Measurements from ENCODE around the gene EXOSC2. TPM values are rescaled to one million over a fixed set of nuclear protein-coding genes. Genes with fewer than 3 reads are reported as not detected.

The EXOSC2 gene
- total RNA-seq, 2 donors from 2014 or later: 47.8 to 74.0 TPM

DNA sequence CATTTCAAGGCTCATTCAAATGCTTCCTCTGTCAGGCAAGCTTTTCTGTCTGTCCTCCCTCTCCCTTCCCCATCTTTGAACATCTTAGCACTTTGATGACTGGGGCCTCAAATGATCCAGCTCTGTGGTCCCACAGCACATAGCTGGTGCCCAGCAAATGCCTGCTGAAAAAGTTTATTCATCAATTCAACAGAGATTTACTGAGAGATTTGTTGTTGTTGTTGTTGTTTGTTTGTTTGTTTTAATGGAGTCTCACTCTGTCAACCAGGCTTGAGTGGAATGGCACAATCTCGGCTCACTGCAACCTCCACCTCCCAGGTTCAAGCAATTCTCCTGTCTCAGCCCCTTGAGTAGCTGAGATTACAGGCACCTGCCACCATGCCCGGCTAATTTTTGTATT is 6.0 kb upstream of the EXOSC2 start:
- H3K4me3 ChIP-seq (ENCODE audit: low read length): no peak overlapping the region
- no peak overlapping the region for H3K27ac ChIP-seq (ENCODE audit: low read depth, low read length)
- WGBS, 2 experiments (ENCODE audit: insufficient coverage in 1 of 2, insufficient read length in 1 of 2): 100% methylated on average over 2 of the region's 2 CpGs; no CpG with 5 or more reads in 1 of the 2 experiments
- H3K9me3 Mint-ChIP-seq: peaks cover 8% of the 10 kb centered on the region
- no peaks in the 10 kb centered on the region for H3K27me3 ChIP-seq (ENCODE audit: control insufficient read depth, insufficient read depth, low read length, poor library complexity, severe bottlenecking)
- no peaks in the 10 kb centered on the region for H3K36me3 ChIP-seq (ENCODE audit: control insufficient read depth, insufficient read depth, low read length)
- H3K4me1 ChIP-seq (ENCODE audit: control insufficient read depth, insufficient read depth, low read length): no peaks in the 10 kb centered on the region
- TF ChIP-seq, protein P1, sequence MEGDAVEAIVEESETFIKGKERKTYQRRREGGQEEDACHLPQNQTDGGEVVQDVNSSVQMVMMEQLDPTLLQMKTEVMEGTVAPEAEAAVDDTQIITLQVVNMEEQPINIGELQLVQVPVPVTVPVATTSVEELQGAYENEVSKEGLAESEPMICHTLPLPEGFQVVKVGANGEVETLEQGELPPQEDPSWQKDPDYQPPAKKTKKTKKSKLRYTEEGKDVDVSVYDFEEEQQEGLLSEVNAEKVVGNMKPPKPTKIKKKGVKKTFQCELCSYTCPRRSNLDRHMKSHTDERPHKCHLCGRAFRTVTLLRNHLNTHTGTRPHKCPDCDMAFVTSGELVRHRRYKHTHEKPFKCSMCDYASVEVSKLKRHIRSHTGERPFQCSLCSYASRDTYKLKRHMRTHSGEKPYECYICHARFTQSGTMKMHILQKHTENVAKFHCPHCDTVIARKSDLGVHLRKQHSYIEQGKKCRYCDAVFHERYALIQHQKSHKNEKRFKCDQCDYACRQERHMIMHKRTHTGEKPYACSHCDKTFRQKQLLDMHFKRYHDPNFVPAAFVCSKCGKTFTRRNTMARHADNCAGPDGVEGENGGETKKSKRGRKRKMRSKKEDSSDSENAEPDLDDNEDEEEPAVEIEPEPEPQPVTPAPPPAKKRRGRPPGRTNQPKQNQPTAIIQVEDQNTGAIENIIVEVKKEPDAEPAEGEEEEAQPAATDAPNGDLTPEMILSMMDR (conservative IDR thresholded peaks at IDR 0.05): no peak
- no peak for DNase-seq
- H3K4me1 Mint-ChIP-seq: peaks cover 9% of the 10 kb centered on the region
- peaks cover 9% of the 10 kb centered on the region for H3K9me3 ChIP-seq (ENCODE audit: control insufficient read depth, low read length)
- no peak overlapping the region for H3K27ac Mint-ChIP-seq
- no peaks in the 10 kb centered on the region for H3K36me3 Mint-ChIP-seq (ENCODE audit: low read depth)
- no peak overlapping the region for H3K4me3 Mint-ChIP-seq
- peaks cover 12% of the 10 kb centered on the region for H3K27me3 Mint-ChIP-seq (ENCODE audit: insufficient read depth)
- no peak overlapping the region for H3K9ac ChIP-seq (ENCODE audit: extremely low read depth, low read length, poor library complexity, severe bottlenecking)

DNA sequence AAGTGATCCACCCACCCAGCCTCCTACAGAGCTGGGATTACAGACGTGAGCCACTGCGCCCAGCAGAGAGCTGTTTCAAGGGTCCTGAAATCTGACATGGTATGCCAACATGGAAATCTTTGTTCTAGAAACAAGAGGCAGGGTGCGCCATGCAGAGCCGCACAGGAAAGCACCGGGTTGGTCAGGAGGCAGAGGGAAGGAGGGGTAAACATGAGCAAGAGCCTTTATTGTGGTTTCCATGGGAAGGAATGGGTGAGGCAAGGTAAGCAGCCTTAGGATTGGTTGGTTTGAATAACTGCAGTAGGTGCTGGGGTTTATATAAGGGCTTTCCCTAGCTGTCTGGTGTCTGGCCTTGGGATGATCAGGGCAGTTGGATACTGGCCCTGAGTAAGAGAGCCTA is 5.5 kb upstream of the EXOSC2 start:
- Histone ChIP-seq H3K9ac (ENCODE audit: extremely low read depth, low read length, poor library complexity, severe bottlenecking) (no peak overlapping the region), H3K27ac (ENCODE audit: low read depth, low read length) (no peak overlapping the region), H3K4me1 (ENCODE audit: control insufficient read depth, insufficient read depth, low read length) (no peaks in the 10 kb centered on the region), H3K4me3 (ENCODE audit: low read length) (no peak overlapping the region), H3K27me3 (ENCODE audit: control insufficient read depth, insufficient read depth, low read length, poor library complexity, severe bottlenecking) (no peaks in the 10 kb centered on the region), H3K9me3 (ENCODE audit: control insufficient read depth, low read length) (peaks cover 9% of the 10 kb centered on the region), H3K36me3 (ENCODE audit: control insufficient read depth, insufficient read depth, low read length) (no peaks in the 10 kb centered on the region)
- no peaks in the 10 kb centered on the region for H3K36me3 Mint-ChIP-seq (ENCODE audit: low read depth)
- peaks cover 12% of the 10 kb centered on the region for H3K27me3 Mint-ChIP-seq (ENCODE audit: insufficient read depth)
- no peak for DNase-seq
- WGBS, 2 experiments (ENCODE audit: insufficient coverage in 1 of 2, insufficient read length in 1 of 2): 89 to 91% methylated on average over 5 of the region's 5 CpGs
- peaks cover 8% of the 10 kb centered on the region for H3K9me3 Mint-ChIP-seq
- no peak overlapping the region for H3K4me3 Mint-ChIP-seq
- TF ChIP-seq, protein P1 (conservative IDR thresholded peaks at IDR 0.05): no peak
- H3K27ac Mint-ChIP-seq: no peak overlapping the region
- peaks cover 13% of the 10 kb centered on the region for H3K4me1 Mint-ChIP-seq

DNA sequence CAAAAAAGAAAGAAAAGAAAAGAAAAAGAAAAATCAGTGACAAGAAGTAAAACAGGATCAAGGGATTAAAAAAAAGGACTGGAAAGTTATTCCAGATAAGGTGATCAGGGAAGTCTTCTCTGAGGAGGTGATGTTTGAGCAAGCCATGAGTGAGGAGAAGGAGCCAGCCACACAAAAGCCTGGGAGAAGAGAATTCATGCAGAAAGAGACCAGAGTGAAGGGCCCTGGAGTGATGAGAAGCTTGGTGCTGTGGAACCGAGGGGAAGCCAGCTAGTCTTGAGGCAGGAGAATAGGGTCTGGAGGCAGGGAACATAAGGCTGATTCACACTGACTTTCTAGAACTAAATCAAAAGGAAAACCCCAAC is 4.0 kb upstream of the EXOSC2 start:
- no peaks in the 10 kb centered on the region for H3K27me3 ChIP-seq (ENCODE audit: control insufficient read depth, insufficient read depth, low read length, poor library complexity, severe bottlenecking)
- TF ChIP-seq, protein P1 (conservative IDR thresholded peaks at IDR 0.05): no peak
- H3K27ac ChIP-seq (ENCODE audit: low read depth, low read length): no peak overlapping the region
- Mint-ChIP-seq H3K27ac (no peak overlapping the region), H3K4me1 (peaks cover 18% of the 10 kb centered on the region), H3K9me3 (peaks cover 8% of the 10 kb centered on the region), H3K4me3 (no peak overlapping the region), H3K27me3 (ENCODE audit: insufficient read depth) (peaks cover 12% of the 10 kb centered on the region), H3K36me3 (ENCODE audit: low read depth) (no peaks in the 10 kb centered on the region)
- no peak for DNase-seq
- WGBS, 2 experiments (ENCODE audit: insufficient coverage in 1 of 2, insufficient read length in 1 of 2): 75 to 85% methylated on average over 1 of the region's 1 CpG
- H3K9me3 ChIP-seq (ENCODE audit: control insufficient read depth, low read length): peaks cover 8% of the 10 kb centered on the region
- no peak overlapping the region for H3K4me3 ChIP-seq (ENCODE audit: low read length)
- H3K9ac ChIP-seq (ENCODE audit: extremely low read depth, low read length, poor library complexity, severe bottlenecking): no peak overlapping the region
- H3K4me1 ChIP-seq (ENCODE audit: control insufficient read depth, insufficient read depth, low read length): no peaks in the 10 kb centered on the region
- H3K36me3 ChIP-seq (ENCODE audit: control insufficient read depth, insufficient read depth, low read length): no peaks in the 10 kb centered on the region
